GM12801 (cell line): ENCODE data around the gene TVP23C.

Source experiments
- CTCF ChIP-seq: IDR thresholded peaks from one replicate; pipeline ENCODE4 v1.5.1; 2011; ENCODE audit warnings: control low read depth; ENCODE audit not compliant: insufficient read length; ENCODE audit errors: extremely low read depth

Gene TVP23C

GRCh38 chr17:15510361-15510760 lies 52.9 kb downstream of the TVP23C start:
- TF ChIP-seq CTCF: no peak

- no peak for TF ChIP-seq CTCF
These were observed 54.2 kb downstream of the TVP23C start for GRCh38 chr17:15509095-15509494.

GRCh38 chr17:15508466-15508865 lies 54.8 kb downstream of the TVP23C start:
- no peak for TF ChIP-seq CTCF

GRCh38 chr17:15507896-15508295 lies 55.4 kb downstream of the TVP23C start:
- no peak for TF ChIP-seq CTCF

- TF ChIP-seq CTCF: no peak
These were observed 56.3 kb downstream of the TVP23C start for GRCh38 chr17:15507001-15507400.

- no peak for TF ChIP-seq CTCF
These were observed 59.6 kb downstream of the TVP23C start for GRCh38 chr17:15503731-15504130.

GRCh38 chr17:15502369-15503112 lies 60.7 kb downstream of the TVP23C start:
- no peak for TF ChIP-seq CTCF
